ENCODE data around the gene ERP29.
"Not testable (repeated sequence)": the region's sequence is repeated elsewhere in the genome, so short reads cannot be mapped to it uniquely, and the experiment has no call there.

The ERP29 gene

DNA sequence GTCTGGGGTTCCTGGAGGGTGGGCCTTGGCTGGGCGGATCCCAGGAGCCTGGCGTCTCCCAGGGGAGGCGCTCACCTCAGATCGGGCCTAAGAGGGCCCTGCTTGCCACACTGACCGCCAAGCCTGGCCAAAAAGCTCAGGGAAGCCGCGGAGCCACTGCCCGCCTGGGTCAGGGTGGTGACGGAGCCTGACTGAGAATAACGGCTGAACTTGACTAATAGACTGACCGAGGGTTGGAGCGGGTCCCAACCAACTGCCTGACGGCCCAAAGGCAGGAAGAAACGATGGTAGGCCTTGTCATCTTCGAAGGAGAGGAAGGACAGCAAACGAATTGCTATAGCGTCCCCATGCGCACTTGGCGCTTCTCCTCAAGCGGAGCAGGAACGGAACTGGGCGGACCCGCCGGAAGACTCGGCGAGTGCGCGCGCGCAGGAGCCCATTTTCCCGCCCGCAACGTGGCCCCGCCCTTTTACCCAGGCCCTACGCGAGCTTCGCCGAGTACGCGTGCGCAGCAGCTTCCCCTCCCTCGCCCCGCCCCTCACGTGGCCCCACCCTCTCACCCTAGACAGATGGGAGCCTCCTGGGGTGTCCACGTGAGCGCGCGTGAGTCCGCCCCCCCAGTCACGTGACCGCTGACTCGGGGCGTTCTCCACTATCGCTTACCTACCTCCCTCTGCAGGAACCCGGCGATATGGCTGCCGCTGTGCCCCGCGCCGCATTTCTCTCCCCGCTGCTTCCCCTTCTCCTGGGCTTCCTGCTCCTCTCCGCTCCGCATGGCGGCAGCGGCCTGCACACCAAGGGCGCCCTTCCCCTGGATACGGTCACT is at the start of gene ERP29, which contains the start of gene TMEM116:
TSS of gene ERP29 (plus strand) at position 652 of the 826 bp plus-strand sequence. CDS start at position 692, 40 bp downstream.
TSS of gene TMEM116 (minus strand) at position 391 of the 826 bp plus-strand sequence. CDS start 7,895 bp downstream, outside the sequence.
- peak; percentile 100 for DNase-seq (ENCODE audit: low read depth in 2 of 2)

DNA sequence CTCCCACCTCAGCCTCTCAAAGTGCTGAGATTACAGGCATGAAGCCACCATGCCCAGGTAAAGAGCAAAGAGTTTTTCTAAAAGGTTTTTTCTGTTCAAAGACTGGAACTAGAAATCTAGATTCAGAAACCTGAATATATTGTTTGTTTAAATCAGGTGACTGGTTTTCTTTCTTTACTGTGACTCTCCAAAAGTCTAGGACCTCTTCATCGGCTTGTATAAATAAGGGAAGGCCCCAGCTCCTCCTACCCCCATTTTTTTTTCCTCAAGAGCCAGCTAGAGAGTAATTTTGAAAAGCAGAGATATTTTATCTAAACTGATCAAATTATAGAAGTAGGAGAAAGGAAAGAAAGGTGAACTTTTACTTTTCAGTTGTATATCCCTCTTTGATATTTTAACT is 48.3 kb upstream of the ERP29 start:
- DNase-seq (ENCODE audit: low read depth in 2 of 2): no peak

DNA sequence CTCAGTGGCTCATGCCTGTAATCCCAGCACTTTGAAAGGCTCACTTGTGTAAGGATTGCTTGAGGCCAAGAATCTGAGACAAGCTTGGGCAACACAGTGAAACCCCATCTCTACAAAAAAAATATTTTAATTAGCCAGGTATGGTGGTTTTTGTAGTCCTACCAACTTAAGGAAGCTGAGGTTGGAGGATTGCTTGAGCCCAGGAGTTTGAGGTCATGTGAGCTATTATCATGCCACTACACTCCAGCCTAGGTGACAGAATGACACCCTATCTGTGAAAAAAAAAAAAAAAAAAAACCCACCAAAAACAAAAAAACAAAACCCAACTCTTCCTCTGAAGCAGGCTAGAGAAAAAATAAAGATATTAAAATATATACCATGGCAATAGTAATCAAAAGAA is 41.4 kb upstream of the ERP29 start:
- no peak for DNase-seq (ENCODE audit: low read depth in 2 of 2)

DNA sequence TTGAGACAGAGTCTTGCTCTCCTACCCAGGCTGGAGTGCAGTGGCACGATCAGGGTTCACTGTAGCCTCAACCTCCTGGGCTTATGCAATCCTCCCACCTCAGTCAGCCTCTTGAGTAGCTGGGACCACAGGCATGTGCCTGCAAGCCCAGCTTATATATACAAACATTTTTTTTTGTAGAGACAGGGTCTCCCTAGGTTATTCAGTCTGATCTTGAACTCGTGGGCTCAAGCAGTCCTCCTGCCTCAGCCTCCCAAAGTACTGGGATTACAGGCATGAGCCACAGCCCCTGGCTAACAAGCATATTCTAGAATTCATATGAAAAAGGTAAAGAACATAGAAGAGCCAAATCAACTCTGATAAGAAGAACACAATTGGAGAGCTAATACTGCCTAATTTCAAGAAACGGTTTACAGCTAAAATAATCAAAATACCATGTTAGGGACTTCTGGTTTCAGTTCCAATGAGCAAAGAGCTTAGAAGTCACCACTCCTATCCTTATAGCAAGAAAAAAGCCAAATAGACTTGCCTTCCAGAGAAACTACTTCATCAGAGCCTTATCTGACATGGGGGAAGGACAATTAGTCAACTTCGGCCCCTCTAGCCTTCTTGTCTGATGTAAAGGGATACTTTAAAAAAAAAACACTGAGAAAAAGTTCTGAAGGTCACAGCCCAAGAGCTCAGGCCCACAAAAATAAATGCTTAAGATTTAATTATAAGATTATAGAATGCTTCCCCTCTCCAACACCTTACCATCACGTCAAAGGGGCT is 37.9 kb upstream of the ERP29 start:
- no peak for DNase-seq (ENCODE audit: low read depth in 2 of 2)

DNA sequence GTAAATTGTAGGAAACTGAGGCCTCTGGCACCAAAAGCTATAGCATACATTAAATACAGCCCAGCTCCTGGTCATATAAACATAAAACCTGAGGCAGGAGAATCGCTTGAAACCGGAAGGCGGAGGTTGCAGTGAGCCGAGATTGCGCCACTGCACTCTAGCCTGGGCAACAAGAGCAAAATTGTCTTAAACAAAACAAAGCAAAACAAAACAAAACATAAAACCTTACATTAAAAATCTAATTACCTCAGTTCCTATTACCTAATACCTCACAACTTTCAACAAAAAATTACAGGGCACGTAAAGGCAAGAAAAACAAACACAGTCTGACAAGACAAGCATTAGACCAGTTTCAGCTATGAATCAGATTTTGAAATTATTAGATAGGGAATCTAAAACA is 36.9 kb upstream of the ERP29 start:
- DNase-seq (ENCODE audit: low read depth in 2 of 2): no peak

DNA sequence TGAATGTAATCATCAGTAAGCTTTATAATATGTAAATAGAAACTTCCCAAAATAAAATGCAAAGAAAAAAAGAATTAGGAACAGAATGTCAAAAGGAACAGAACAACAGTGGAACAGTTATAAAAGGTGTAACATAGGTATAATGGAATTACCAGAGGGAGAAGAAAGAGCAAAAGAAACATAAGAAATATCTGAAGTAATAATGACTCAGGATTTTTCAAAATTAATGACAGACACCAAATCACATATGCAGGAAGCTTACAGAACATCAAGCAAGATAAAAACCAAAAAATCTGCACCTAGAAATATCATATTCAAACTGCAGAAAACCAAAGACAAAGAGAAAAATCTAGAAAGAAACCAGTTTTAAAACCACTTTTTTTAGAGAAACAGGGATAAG is 36.4 kb upstream of the ERP29 start:
- no peak for DNase-seq (ENCODE audit: low read depth in 2 of 2)

DNA sequence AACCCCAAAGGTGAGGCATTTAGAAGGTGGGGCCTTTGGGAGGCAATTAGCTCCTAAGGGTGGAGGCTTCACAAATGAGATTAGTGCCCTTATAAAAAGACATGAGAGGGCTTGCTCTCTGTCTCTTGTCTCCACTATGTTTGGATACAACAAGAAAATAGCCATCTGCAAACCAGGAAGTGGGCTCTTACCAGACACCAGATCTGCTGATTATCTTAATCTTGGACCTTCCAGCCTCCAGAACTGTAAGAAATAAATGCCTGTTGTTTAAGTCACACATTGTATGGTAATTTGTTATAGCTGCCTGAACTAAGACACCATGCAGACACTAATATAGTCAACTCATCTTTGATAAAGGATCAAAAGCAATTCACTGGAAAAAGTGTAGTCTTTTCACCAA is 34.7 kb upstream of the ERP29 start:
- no peak for DNase-seq (ENCODE audit: low read depth in 2 of 2)

DNA sequence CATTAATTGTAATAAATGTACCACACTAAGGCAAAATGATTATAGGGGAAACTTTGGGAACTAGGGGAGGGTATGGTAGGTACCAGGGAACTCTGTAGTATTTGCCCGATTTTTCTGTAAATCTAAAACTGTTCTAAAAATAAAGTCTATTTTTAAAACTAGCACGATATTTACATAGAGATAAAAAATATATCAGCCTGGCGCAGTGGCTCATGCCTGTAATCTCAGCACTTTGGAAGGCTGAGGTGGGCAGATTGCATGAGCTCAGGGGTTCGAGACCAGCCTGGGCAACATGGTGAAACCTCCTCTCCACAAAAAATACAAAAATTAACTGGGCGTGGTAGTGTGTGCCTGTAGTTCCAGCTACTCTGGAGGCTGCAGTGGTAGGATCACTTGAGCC is 32.6 kb upstream of the ERP29 start:
- DNase-seq (ENCODE audit: low read depth in 2 of 2): no peak

DNA sequence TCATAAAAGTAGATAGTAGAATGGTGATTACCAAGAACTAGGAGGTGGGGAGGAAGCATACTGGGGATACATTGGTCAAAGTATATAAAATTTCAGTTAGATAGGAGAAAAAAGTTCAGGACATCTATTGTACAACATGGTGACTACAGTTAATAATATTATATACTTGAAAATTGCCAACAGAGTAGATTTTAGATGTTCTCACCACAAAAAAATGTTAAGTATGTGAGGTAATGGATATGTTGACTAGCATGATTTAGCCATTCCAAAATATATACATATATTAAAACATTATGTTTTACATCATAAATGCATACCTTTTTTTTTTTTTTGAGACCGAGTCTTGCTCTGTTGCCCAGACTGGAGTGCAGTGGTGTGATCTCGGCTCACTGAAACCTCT is 31.2 kb upstream of the ERP29 start:
- no peak for DNase-seq (ENCODE audit: low read depth in 2 of 2)

DNA sequence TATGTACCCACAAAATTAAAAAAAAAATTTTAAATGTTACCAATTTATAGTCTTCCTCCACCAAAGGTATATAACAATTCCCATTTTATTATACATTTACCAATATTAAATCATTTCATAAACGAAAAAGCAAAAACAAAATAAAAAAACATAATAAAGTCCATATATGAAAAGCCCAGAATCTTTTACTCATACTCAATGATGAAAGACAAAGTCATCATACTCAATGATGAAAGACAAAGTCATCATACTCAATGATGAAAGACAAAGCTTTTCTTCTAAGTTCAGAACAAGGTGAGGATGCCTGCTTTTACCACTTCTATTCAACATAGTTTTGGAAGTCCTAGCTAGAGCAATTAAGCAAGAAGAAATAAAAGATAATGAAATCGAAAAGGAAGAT is 28.4 kb upstream of the ERP29 start:
- DNase-seq (ENCODE audit: low read depth in 2 of 2): no peak

DNA sequence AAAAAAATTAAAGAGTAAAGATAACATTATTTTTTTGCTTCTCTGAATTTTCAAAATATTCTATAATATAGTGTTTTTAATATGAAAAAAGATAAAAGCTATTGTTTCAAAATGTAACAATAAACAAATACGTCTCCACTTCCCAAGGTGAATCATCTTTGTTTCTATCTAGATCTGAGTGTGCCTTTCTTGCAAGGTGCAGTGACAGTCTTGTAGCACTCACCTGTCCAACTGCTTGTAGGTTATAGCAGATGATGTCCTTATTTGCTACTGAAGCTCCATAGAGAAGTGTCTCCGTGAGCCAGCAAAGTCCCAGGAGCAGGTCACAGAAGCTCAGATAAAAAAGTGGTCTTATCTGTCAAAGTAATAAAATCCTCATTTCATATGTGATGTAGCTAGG is 21.7 kb upstream of the ERP29 start:
- DNase-seq (ENCODE audit: low read depth in 2 of 2): no peak

DNA sequence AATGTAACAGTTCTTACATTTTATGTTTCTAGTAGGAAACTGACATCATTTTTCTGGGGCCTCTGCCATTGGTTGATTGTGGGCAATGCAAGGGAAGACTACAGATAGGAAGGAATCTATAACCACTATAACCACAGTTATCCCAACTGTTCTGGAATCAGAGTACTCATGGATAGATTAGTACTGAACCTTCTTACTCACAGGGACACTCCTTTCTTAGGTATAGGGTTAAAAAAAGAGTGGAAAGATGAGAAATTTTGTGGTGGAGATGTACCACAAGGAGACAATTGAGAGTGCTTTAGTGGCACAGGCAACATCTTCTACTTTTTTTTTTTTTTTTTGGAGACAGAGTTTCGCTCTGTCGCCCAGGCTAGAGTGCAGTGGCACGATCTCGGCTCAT is 21.3 kb upstream of the ERP29 start:
- no peak for DNase-seq (ENCODE audit: low read depth in 2 of 2)

DNA sequence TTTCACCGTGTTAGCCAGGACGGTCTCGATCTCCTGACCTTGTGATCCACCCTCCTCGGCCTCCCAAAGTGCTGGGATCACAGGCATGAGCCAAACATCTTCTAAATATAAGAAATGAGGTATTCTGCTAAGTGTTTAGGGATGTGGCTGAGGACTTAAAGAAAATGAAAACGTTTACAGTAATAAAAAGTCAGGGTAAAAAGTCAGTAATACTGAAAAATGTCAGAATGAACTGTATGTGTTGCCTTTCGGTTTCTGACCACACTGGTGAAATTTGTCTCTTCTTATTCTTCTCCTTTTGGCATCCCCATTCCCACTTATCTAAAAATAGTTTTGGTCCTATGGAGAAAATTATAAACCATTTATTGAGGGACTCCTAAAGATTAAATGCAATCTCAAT is 20.8 kb upstream of the ERP29 start:
- DNase-seq (ENCODE audit: low read depth in 2 of 2): no peak

DNA sequence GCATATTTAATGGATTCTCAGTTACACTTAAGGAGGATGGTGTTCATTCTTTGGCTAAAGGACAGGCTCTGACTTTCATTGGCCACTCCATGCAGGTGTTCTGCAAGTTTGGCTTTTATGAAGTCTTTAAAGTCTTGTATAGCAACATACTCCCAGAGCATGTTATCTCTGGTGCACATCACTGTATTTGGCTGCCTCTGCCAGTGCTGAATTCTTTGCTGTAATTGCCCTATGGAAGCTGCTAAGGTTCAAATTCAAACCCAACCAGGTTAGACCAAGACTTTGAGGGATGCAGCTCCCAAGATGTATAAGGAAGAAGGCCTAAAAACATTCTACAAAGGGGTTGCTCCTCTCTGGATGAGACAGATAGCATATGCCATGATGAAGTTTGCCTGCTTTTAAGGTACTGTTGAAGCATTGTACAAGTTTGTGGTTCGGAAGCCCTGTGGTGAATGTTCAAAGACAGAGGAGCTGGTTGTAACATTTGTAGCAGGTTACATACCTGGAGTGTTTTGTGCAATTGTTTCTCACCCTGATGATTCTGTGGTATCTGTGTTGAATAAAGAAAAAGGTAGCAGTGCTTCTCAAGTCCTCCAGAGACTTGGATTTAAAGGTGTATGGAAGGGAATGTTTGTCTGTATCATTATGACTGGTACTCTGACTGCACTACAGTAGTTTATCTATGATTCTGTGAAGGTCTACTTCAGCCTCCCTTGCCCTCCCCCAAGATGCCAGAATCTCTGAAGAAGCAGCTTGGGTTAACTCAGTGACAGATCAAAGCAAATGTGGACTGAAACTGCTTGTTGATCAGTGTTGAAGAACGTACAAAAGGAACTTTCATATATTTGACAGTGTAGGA is 19.7 kb upstream of the ERP29 start:
- no peak for DNase-seq (ENCODE audit: low read depth in 2 of 2)

DNA sequence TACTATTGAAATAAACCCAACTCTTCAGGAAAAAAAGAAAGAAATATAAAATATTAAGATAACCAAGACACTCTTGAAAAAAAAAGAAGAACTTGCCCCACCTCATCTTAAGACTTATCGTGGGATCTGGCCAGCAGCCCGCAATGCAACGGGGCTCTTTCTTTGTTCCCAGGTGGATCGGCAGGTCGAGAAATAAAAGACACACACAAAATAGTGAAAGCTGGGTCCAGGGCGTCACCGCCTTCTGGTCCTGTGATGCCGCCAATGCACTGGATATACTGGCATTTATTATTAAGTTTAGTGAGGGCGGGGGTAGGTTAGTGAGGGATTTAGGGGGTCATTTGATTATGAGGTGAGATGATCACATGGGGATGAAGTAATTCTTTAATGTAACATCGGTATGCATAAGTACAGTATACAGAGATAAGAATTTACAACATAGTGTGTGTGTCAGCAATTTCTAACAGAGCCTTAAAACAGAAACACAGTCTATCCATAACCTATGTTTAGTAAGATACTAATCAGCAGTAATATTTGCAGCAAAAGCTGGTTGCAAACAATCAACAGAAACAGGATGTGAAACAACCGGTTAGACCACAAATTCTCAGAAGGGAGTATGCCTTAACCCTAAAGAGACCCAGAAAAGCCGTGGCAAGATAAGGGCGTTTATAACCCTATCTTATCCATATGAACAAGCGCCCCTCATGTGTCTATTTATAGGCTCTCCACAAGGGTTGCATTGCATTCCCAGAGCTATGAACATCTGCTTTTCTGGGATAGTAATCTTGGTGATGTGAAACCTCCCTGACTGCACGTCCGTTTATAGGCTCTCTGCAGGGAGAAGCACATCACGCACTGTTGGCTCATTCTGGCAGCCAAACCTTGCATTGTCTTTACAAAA is 18.8 kb upstream of the ERP29 start:
- not testable (repeated sequence) for DNase-seq (ENCODE audit: low read depth in 2 of 2)

DNA sequence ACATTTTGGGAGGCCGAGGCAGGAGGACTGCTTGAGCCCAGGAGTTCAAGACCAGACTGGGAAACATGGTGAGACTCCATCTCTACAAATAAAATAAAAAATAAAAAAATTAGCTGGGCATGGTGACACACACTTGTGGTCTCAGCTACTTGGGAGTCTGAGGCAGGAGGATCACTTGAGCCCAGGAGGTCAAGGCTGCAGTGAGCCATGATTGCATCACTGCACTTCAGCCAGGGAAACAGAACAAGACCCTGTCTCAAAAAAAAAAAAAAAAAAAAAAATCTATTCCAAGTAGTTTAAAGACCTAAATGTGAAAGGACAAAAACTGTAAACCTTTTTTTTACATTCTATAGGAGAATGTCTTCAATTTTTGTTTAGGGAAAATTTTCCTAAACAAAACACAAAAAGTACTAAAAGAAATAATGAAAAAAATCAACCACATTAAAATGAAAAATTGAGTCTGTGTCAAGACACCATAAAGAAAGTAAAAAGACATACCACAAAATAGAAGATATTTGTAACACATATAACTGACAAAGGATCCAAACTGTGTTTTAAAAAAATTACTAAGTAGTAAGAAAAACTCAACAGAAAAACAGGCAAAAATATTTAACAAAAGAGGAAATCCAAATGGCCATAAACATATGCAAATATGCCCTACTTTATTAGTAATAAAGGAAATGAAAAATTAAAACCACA is 17.3 kb upstream of the ERP29 start:
- DNase-seq (ENCODE audit: low read depth in 2 of 2): no peak

DNA sequence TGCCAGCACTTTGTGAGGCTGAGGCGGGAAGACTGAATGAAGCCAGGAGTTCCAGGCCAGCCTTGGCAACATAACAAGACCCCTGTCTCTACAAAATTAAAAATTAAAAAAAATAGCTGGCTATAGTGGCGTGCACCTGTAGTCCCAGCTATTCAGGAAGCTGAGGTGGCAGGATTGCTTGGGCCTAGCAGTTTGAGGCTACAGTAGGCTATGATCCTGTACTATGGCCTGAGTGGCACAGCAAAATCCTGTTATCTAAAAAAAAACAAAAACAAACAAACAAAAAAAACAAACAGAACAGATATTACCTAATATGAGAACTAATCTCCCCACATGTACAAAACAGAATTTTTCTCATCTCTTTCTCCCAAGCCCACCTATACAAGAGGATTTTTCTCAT is 15.9 kb upstream of the ERP29 start:
- no peak for DNase-seq (ENCODE audit: low read depth in 2 of 2)

DNA sequence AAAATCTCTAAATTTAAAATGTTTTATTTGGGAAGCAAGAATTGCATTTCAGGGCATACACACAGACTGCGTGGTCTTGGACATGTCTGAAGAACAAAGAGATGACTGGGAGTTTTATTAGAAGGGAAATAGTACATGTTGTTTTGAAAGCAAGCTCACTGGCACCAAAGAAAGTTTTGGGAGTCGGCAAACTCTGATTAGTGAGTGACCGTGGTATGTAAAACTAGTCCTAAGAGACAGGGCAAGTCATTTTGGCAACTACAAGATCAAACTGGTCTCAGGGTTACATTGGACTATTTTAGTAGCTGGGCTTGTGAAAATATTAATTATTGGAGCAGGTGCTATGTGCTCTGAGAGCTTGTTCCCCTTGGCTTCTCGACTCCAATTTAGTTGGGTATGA is 15.2 kb upstream of the ERP29 start:
- DNase-seq (ENCODE audit: low read depth in 2 of 2): no peak

DNA sequence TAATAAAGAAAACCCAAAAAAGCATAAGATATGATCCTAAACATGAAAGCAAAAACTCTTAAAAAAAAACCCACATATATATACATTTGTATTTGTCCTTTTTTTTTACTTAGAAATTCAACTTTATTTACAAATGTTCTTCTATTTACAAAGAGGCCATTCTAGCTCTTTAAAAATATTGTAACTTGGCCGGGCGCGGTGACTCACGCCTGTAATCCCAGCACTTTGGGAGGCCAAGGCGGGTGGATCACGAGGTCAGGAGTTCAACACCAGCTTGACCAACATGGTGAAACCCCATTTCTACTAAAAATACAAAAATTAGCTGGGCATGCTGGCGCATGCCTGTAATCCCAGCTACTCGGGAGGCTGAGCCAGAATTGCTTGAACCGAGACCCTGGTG is 14.1 kb upstream of the ERP29 start:
- not testable (repeated sequence) for DNase-seq (ENCODE audit: low read depth in 2 of 2)

DNA sequence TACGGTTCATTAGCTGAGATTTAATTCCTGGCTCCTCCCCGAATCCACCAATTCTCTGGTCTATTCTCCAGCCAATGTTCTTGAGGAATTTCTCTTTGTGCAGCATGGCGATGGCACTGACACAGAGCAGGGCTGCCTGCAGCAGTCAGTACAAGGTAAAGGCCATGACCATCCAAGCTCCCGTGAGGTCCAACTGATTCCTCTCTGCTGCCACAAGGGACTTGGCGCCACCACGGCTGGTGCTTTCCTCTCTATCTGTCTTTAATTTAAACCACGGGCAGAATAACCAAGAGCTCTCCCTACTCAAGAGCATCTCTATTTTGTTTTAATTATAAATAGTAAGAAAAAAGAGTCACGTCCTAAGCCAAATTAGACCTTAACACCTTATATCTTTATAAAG is 12.4 kb upstream of the ERP29 start:
- no peak for DNase-seq (ENCODE audit: low read depth in 2 of 2)
